AG04450 (cell line): ENCODE results near the gene KCNJ3. TPM values are rescaled to one million over a fixed set of nuclear protein-coding genes. Genes with fewer than 3 reads are reported as not detected.

Source experiments
- CTCF ChIA-PET: fragments of 300-600, 350-600 bp; formaldehyde crosslinking; extraction: SDS; loops from one replicate; lab custom pipeline; 2022; ENCODE audit warnings: antibody characterized with exemption, inconsistent platforms; lab: Charles Lee
- POLR2A ChIA-PET: fragments of 350-600 bp; formaldehyde crosslinking; extraction: SDS; loops from one replicate; lab custom pipeline; 2021; ENCODE audit warnings: antibody characterized with exemption, inconsistent platforms; lab: Yijun Ruan, JAX
- DNase-seq: peaks from one replicate; pipeline ENCODE4 v3.0.0-alpha.2; 2011; ENCODE audit warnings: low read depth, low spot score
- H3K27ac ChIP-seq: one replicate; pipeline ENCODE4 v1.5.1; 2012; ENCODE audit warnings: low read depth, low read length, control low read depth
- H3K27me3 ChIP-seq: one replicate; pipeline ENCODE4 v1.6.0; 2012; ENCODE audit warnings: low read length; ENCODE audit not compliant: control insufficient read depth, insufficient read depth
- H3K4me3 ChIP-seq: 2 replicates; pipeline ENCODE4 v1.5.1; 2011; ENCODE audit warnings: mild to moderate bottlenecking, low read depth, low read length, control low read depth
- H3K9me3 ChIP-seq: 2 replicates; pipeline ENCODE4 v1.5.1; 2012; ENCODE audit warnings: low read length; ENCODE audit not compliant: control insufficient read depth, insufficient read depth
- CTCF ChIP-seq: IDR thresholded peaks from 2 replicates; pipeline ENCODE4 v1.5.1; 2011; ENCODE audit warnings: low read depth, low read length, control low read depth, inconsistent platforms
- polyA plus RNA-seq: library from polyadenylated mRNA; depleted of rRNA; stranded (reverse); fragments of >200 nt; gene quantifications from 2 replicates; pipeline ENCODE4 v1.2.3, GENCODE V29; 2011

KCNJ3 gene
- polyA plus RNA-seq, 1 experiment = not detected

- no peaks in the 10 kb centered on the region for H3K27me3 ChIP-seq
- ChIA-PET CTCF (no interaction called here), POLR2A (no interaction called here)
- no peak for TF ChIP-seq CTCF
- no peak for DNase-seq
- no peak overlapping the region for H3K27ac ChIP-seq
- H3K9me3 ChIP-seq = peaks cover 2% of the 10 kb centered on the region
- H3K4me3 ChIP-seq = no peak overlapping the region
Measured at GRCh38 chr2:154689158-154689557, 9.3 kb upstream of the KCNJ3 start.

GRCh38 chr2:154692927-154693326 lies 5.6 kb upstream of the KCNJ3 start:
- Histone ChIP-seq H3K27me3 (no peaks in the 10 kb centered on the region), H3K27ac (no peak overlapping the region), H3K4me3 (no peak overlapping the region), H3K9me3 (peaks cover 8% of the 10 kb centered on the region)
- CTCF ChIA-PET = no interaction called here
- TF ChIP-seq CTCF = no peak
- POLR2A ChIA-PET = no interaction called here
- DNase-seq = no peak

GRCh38 chr2:154693741-154694340 lies 4.7 kb upstream of the KCNJ3 start:
- no peak for TF ChIP-seq CTCF
- H3K9me3 ChIP-seq = peaks cover 16% of the 10 kb centered on the region
- no peak overlapping the region for H3K27ac ChIP-seq
- no peak for DNase-seq
- CTCF ChIA-PET = interaction anchor here (0.6 kb wide), 1 partner anchor 1279 kb away, joined by 5 read pairs; no protein-coding TSS in a partner anchor
- no peak overlapping the region for H3K4me3 ChIP-seq
- POLR2A ChIA-PET = no interaction called here
- no peaks in the 10 kb centered on the region for H3K27me3 ChIP-seq

- CTCF ChIA-PET = no interaction called here
- Histone ChIP-seq H3K27me3 (no peaks in the 10 kb centered on the region), H3K27ac (no peak overlapping the region), H3K9me3 (peaks cover 23% of the 10 kb centered on the region), H3K4me3 (no peak overlapping the region)
- TF ChIP-seq CTCF = no peak
- DNase-seq = no peak
- POLR2A ChIA-PET = no interaction called here
Measured at GRCh38 chr2:154694881-154695280, 3.6 kb upstream of the KCNJ3 start.

- CTCF ChIA-PET = no interaction called here
Measured at GRCh38 chr2:154696369-154696768, 2.1 kb upstream of the KCNJ3 start.

More at GRCh38 chr2:154696369-154696768, 2.1 kb upstream of the KCNJ3 start:
- POLR2A ChIA-PET = no interaction called here
- no peak for TF ChIP-seq CTCF
- Histone ChIP-seq H3K9me3 (peaks cover 23% of the 10 kb centered on the region), H3K27ac (no peak overlapping the region), H3K27me3 (no peaks in the 10 kb centered on the region), H3K4me3 (no peak overlapping the region)
- no peak for DNase-seq
